A549 (cell line): ENCODE data around the gene CEP85L. TPM values are rescaled to one million over a fixed set of nuclear protein-coding genes. Genes with fewer than 3 reads are reported as not detected.

ENCODE experiments used
- ATAC-seq, 2 experiments: fragments of 200-7000 bp in 1 of 2; fragments of >200 bp in 1 of 2; cut with Nextera tagmentation in 1 of 2; cut with Tn5 transposase in 1 of 2; 3 replicates each; pipeline versions ENCODE4 v1.8.0 to v1.9.1; 2018 to 2020; ENCODE audit warnings: mild to moderate bottlenecking in 1 of 2, moderate library complexity in 1 of 2
- CTCF ChIA-PET: fragments of 300-600 bp; sonication (Branson Sonifier 250); formaldehyde crosslinking; extraction: SDS; loops from one replicate; lab custom pipeline; 2021; ENCODE audit warnings: antibody characterized with exemption, inconsistent platforms; lab: Yijun Ruan, JAX
- POLR2A ChIA-PET: fragments of 350-600 bp; formaldehyde crosslinking; extraction: SDS; loops from one replicate; lab custom pipeline; 2021; ENCODE audit warnings: antibody characterized with exemption, inconsistent platforms; lab: Yijun Ruan, JAX
- DNase-seq, 2 experiments: peaks; one replicate each; pipeline versions ENCODE4 v3.0.0 to v3.0.0-alpha.2; 2011 to 2016; ENCODE audit warnings: low read depth in 1 of 2, low spot score in 1 of 2
- FAIRE-seq: peaks from 2 replicates; lab custom pipeline; 2011; peaks lifted over from hg19 to GRCh38; lab: Jason Lieb, UNC
- H3K27ac ChIP-seq, 2 experiments: fragments of >200 bp; sonication (Bioruptor Twin); formaldehyde crosslinking; 3 replicates each; pipeline ENCODE4 v1.5.1; 2016 to 2017
- H3K4me1 ChIP-seq: fragments of >200 bp; sonication (Bioruptor Twin); formaldehyde crosslinking; 3 replicates; pipeline ENCODE4 v1.6.1; 2016
- H3K4me2 ChIP-seq: fragments of >200 bp; sonication (Bioruptor Twin); formaldehyde crosslinking; 3 replicates; pipeline ENCODE4 v1.6.1; 2016
- H3K4me3 ChIP-seq: fragments of >200 bp; sonication (Bioruptor Twin); formaldehyde crosslinking; 3 replicates; pipeline ENCODE4 v1.5.1; 2016
- H3K9me3 ChIP-seq: fragments of >200 bp; sonication (Bioruptor Twin); formaldehyde crosslinking; 3 replicates; pipeline ENCODE4 v1.6.1; 2016
- BCL3 ChIP-seq: fragments of >200 bp; sonication (Bioruptor Twin); formaldehyde crosslinking; IDR thresholded peaks from 3 replicates; pipeline ENCODE4 v1.6.1; 2016
- CBX2 ChIP-seq: fragments of 200-600 bp; sonication (generic); IDR thresholded peaks from 2 replicates; pipeline ENCODE4 v1.6.1; 2016; ENCODE audit warnings: low read depth, mild to moderate bottlenecking, borderline replicate concordance
- CTCF ChIP-seq: fragments of >200 bp; sonication (Bioruptor Twin); formaldehyde crosslinking; IDR thresholded peaks from 3 replicates; pipeline ENCODE4 v1.5.1; 2016
- E2F6 ChIP-seq: IDR thresholded peaks from 2 replicates; pipeline ENCODE4 v1.6.1; 2012; ENCODE audit warnings: low read depth, borderline replicate concordance
- EHF ChIP-seq: fragments of 250-450 bp; sonication (Bioruptor Pico); IDR thresholded peaks from 2 replicates; pipeline ENCODE4 v1.5.0; 2020; ENCODE audit warnings: mild to moderate bottlenecking
- HEYL ChIP-seq: fragments of 250-450 bp; sonication (Bioruptor Pico); IDR thresholded peaks from 2 replicates; pipeline ENCODE4 v1.8.0; 2021; ENCODE audit warnings: mild to moderate bottlenecking, moderate library complexity
- HOXA7 ChIP-seq: fragments of 250-450 bp; sonication (Bioruptor Pico); IDR thresholded peaks from 2 replicates; pipeline ENCODE4 v1.5.0; 2020; ENCODE audit warnings: mild to moderate bottlenecking, moderate library complexity
- HOXB13 ChIP-seq: fragments of 250-450 bp; sonication (Bioruptor Pico); IDR thresholded peaks from 2 replicates; pipeline ENCODE4 v1.5.0; 2020; ENCODE audit warnings: low read depth, mild to moderate bottlenecking, moderate library complexity
- JUNB ChIP-seq: fragments of >200 bp; sonication (Bioruptor Twin); formaldehyde crosslinking; IDR thresholded peaks from 2 replicates; pipeline ENCODE4 v1.6.1; 2016
- MAZ ChIP-seq: fragments of 150-350 bp; IDR thresholded peaks from 2 replicates; pipeline ENCODE4 v1.6.1; 2014; ENCODE audit warnings: antibody characterized with exemption, low read depth, low read length, borderline replicate concordance
- NPAS2 ChIP-seq: fragments of 250-450 bp; sonication (Bioruptor Pico); IDR thresholded peaks from 2 replicates; pipeline ENCODE4 v1.8.0; 2022; ENCODE audit warnings: mild to moderate bottlenecking, moderate library complexity, borderline replicate concordance
- PHF8 ChIP-seq: fragments of 200-600 bp; sonication (generic); IDR thresholded peaks from 2 replicates; pipeline ENCODE4 v1.6.1; 2016; ENCODE audit warnings: low read depth, mild to moderate bottlenecking, antibody characterized with exemption, moderate library complexity, borderline replicate concordance
- RAD21 ChIP-seq, 2 experiments: fragments of >200 bp in 1 of 2; sonication (Bioruptor Twin) in 1 of 2; formaldehyde crosslinking in 1 of 2; IDR thresholded peaks in 1 of 2; conservative IDR thresholded peaks in 1 of 2; 2 replicates in 1 of 2; 3 replicates in 1 of 2; pipeline ENCODE4 v1.6.1; 2012 to 2018; ENCODE audit warnings: inconsistent platforms in 1 of 2
- RCOR1 ChIP-seq: fragments of 150-350 bp; IDR thresholded peaks from 2 replicates; pipeline ENCODE4 v1.6.1; 2014; ENCODE audit warnings: antibody characterized with exemption, low read length, low read depth
- SMC3 ChIP-seq: fragments of >200 bp; sonication (Bioruptor Twin); formaldehyde crosslinking; IDR thresholded peaks from 3 replicates; pipeline ENCODE4 v1.6.1; 2018; ENCODE audit warnings: inconsistent platforms
- TFCP2L1 ChIP-seq: fragments of 250-450 bp; sonication (Bioruptor Pico); IDR thresholded peaks from 2 replicates; pipeline ENCODE4 v1.5.0; 2021; ENCODE audit warnings: mild to moderate bottlenecking
- ZC3H11A ChIP-seq: fragments of 450-650 bp; IDR thresholded peaks from 2 replicates; pipeline ENCODE4 v1.6.1; 2014; ENCODE audit warnings: antibody characterized with exemption, mild to moderate bottlenecking
- ZFP36 ChIP-seq: fragments of 450-650 bp; IDR thresholded peaks from 2 replicates; pipeline ENCODE4 v1.6.1; 2014; ENCODE audit warnings: borderline replicate concordance; ENCODE audit not compliant: partially characterized antibody
- ZSCAN20 ChIP-seq: fragments of 250-450 bp; sonication (Bioruptor Pico); IDR thresholded peaks from 2 replicates; pipeline ENCODE4 v1.8.0; 2022; ENCODE audit warnings: mild to moderate bottlenecking, moderate library complexity
- WGBS: methylation state at CpG from one replicate; pipeline ENCODE4 v1.1.6; 2017; ENCODE audit errors: missing lambda C conversion rate; 5-methylcytosine and 5-hydroxymethylcytosine counted together
- polyA plus RNA-seq, 4 experiments: library from polyadenylated mRNA; depleted of rRNA in 3 of 4; stranded (reverse); fragments of >200 nt; fragmentation: RNase III in 1 of 4; extraction: RNeasy Plus Mini Kit Qiagen cat#74134 plus additional on column Dnase treatment in 1 of 4; gene quantifications; 2 replicates in 3 of 4; 3 replicates in 1 of 4; pipeline ENCODE4 v1.2.3, GENCODE V29; 2011 to 2017
- TF ChIP-seq, protein P1 (sequence below): fragments of 450-650 bp; IDR thresholded peaks from 2 replicates; pipeline ENCODE4 v1.6.1; 2014; ENCODE audit warnings: antibody characterized with exemption

CEP85L gene
- polyA plus RNA-seq, 2 of the 4 experiments (the other 2 are of a cell fraction) = 1.3 to 3.4 TPM

DNA sequence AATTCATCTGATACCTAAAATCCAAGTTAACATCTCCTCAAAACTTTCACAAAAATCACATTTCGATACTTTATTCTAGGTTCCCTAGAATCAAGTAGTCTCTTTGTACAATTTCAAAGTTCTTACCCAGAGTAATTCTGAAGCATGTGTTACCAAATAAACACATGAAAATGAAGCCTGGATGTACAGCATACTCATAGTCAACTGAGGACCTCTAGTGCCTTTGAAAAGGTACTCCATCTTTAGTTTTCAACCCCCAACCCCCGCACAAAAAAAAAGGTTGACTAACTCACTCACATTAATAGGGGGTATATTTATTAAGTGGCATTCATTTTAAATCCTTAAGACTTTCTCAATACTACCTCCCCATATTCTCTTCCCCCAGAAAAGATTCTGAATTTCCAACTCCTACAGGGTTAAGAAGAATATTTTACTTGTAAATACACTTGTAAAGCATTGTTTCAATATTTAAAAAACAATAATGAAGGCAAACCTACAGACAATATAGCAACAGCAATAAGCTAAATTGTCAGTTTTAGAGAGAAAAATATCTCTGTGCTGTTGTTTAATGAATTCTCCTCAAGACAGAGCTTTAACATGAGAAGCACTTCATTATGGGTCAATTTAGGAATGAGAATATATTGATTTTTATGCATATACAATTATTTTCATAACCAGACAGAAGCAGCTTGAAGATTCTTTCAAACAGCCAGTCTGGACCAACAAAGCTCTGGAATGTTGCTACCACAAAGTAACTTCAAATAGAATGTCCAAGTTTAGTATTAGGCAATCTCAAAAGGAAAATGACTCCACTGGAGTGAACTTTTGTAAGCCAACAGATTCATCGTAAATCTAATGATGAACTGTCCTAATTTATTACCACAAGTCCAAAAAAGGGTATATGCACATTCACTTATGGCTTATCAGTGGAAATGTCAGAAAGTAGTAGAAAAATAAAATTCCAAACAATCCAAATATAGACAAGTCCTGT, 100.0 kb downstream of the CEP85L start:
- DNase-seq (peak; percentile 17 to 47), FAIRE-seq (no peak), ATAC-seq (peak; percentile 80 to 82; a peak in 5 of 6 replicates)
- TF ChIP-seq RCOR1 (no peak), PHF8 (no peak), CTCF (peak; percentile 53), RAD21 (conservative IDR thresholded peaks at IDR 0.05 in 1 of 2, IDR thresholded peaks at IDR 0.05 in 1 of 2) (peak; percentile 60 to 61), ZC3H11A (no peak), HOXA7 (no peak), E2F6 (no peak), SMC3 (peak; percentile 35; the same call in 1 of the 3 replicates), EHF (CRISPR knock-in tag) (no peak), ZFP36 (no peak), CBX2 (no peak)
- TF ChIP-seq, protein P1, sequence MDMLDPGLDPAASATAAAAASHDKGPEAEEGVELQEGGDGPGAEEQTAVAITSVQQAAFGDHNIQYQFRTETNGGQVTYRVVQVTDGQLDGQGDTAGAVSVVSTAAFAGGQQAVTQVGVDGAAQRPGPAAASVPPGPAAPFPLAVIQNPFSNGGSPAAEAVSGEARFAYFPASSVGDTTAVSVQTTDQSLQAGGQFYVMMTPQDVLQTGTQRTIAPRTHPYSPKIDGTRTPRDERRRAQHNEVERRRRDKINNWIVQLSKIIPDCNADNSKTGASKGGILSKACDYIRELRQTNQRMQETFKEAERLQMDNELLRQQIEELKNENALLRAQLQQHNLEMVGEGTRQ = no peak
- ChIA-PET POLR2A (no interaction called here), CTCF (interaction anchor here (0.7 to 0.9 kb wide), 2 partner anchors 268 to 410 kb away, joined by 3 read pairs; no protein-coding TSS in a partner anchor)
- Histone ChIP-seq H3K4me1 (peaks cover 11% of the 10 kb centered on the region; the same call in 1 of the 3 replicates), H3K27ac (no peak overlapping the region), H3K9me3 (no peaks in the 10 kb centered on the region), H3K4me3 (no peak overlapping the region), H3K4me2 (no peak overlapping the region)
- 25% methylated on average over 3 of the region's 3 CpGs for WGBS

DNA sequence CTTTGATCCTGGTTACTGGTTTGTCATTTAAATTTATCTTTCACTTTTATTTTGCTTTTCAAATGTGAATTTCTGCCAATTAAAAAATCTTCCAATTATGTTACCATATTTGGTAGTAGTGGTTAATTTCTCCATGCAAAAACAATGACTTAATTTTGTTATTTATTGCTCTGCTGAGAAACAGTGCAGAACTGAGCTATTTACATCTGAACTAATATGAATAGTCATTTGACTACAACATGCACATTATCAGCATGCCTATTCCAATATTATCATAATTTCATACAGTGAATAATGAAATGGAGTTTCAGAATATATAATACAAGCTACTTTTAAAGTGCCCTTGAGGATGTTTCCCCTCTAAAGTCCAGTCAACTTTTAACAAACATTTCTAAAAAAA, 102.8 kb downstream of the CEP85L start:
- no peak overlapping the region for H3K4me3 ChIP-seq
- no peak overlapping the region for H3K4me2 ChIP-seq
- ATAC-seq (no peak), DNase-seq (no peak), FAIRE-seq (no peak)
- H3K4me1 ChIP-seq = peaks cover 11% of the 10 kb centered on the region; the same call in 1 of the 3 replicates
- no peak overlapping the region for H3K27ac ChIP-seq
- CTCF ChIA-PET = no interaction called here
- H3K9me3 ChIP-seq = no peaks in the 10 kb centered on the region
- POLR2A ChIA-PET = no interaction called here
- TF ChIP-seq, protein P1 = no peak
- TF ChIP-seq JUNB = no peak
- no peak for TF ChIP-seq NPAS2
- no peak for TF ChIP-seq CBX2
- no peak for TF ChIP-seq HEYL (CRISPR knock-in tag)
- no peak for TF ChIP-seq HOXB13 (CRISPR knock-in tag)
- no peak for TF ChIP-seq BCL3
- TF ChIP-seq ZSCAN20 (CRISPR knock-in tag) = no peak
- no peak for TF ChIP-seq TFCP2L1 (CRISPR knock-in tag)
- no peak for TF ChIP-seq RCOR1
- TF ChIP-seq MAZ = no peak
- TF ChIP-seq, all 56 proteins: peak for 0
